Head of caudate nucleus (tissue), 42 donors: ENCODE data around the gene MAML2.

Experiments
- DNase-seq, 42 donors: peaks; one replicate each; pipeline versions ENCODE4 v3.0.0 to v3.0.0-alpha.2; 2020 to 2021; ENCODE audit warnings: mixed read lengths in 7 of 42
- intact Hi-C: fragments of 100-400 bp; cut with DNase I; formaldehyde crosslinking; loops from one replicate; pipeline ENCODE4 v1.15.0; 2022

The MAML2 gene

DNA sequence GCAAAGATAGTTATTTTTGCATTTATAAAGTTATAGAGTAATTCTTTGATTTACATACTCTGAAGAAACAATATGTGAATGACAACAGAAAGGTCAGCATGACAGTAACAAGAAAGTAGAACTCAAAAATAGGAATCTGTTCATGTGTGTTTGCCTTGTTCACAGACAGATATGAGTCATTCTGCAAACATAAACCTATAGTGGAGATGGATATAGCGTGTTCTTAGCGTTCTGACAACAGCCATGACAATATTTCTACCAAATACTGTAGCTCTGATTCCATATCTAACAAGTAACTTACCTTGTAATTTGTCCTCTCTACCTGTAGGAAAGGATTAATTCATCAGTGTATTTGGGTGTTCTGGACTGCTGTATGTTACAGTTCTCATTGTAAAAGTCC lies 210.6 kb downstream of the MAML2 start:
- intact Hi-C loops, result no loop called here

DNA sequence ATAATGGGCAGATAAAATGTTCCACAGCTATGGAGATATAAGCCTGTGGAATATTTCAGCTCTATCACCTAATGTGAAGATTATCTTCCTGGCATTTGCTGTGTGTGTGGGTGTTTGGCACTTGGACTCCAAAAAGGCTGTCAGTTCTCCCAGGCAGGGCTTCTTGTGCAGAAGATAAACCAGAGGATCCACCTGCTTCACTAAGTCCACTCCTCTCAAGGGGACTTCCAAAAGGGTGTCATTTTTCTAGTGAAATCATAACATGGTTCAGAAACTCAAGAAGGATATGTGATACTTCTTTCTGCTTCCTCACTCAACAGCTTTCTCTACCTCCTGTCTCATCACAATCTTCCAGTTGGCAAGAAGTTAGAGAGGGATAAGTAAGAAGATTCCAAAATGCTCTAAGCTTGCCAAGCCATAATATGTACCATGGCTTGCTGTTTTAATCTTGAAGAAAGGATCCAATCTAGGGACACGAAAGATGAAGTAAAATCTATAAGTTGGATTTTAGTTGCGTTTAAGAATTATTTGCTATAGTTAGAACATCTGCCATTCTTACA lies 212.9 kb downstream of the MAML2 start:
- intact Hi-C loops, result no loop called here

More for the DNA sequence above, 210.6 kb downstream of the MAML2 start:
- DNase-seq, result no peak

DNA sequence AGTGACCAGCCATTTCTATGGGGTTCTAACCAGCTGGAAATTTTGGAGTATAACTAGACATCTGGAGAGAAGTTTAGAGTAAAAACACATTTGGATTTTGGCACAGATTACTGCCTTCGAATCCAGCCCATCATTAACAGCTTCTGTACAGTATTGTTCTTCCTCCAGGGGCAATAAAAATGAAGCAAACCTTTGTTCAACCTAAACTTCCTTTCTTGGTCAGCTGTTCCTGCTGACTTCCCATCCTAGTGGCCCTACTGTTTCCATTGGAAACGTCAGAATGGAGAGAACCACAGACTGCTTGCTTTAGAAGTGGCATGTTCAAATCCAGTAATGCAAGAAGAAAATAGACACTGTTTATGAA lies 215.4 kb downstream of the MAML2 start:
- DNase-seq, result no peak
- intact Hi-C loops, result no loop called here

More for the DNA sequence above, 212.9 kb downstream of the MAML2 start:
- DNase-seq, result no peak

DNA sequence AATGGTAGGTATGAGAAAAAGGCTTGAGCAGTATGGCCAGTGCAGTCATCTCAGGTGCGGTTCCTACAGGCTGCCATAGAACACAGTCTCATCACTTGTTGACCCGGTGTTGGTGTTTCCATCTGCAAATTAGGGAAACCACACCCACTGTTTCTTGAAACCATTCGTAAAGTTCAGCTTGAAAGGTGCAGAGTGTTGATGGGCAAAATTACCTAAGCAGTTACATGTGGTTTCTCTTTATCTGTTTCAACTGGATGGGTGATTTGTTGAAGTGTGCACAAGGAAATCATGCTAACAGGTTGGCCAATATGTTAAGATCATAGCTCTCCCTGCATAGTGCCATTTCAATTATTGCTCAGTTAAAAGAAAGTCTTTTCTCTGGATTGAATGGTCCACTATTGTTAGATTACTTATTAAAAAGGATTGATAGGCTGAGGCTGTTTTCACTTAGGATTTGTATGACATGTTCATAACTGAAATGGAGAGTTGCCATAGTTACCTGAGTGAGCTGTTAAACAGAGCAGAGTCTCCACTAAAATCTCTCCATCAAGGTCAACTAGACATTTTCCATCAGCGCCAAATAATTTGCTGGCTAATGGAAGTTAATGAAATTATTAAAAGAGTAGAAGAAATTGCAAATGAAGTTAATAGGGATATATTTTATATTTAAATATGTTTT lies 215.9 kb downstream of the MAML2 start:
- intact Hi-C loops, result no loop called here
- no peak for DNase-seq

GRCh38 chr11:96125400-96125799 lies 217.6 kb downstream of the MAML2 start:
- DNase-seq, result no peak
- intact Hi-C loops, result no loop called here

GRCh38 chr11:96124155-96124554 lies 218.8 kb downstream of the MAML2 start:
- intact Hi-C loops, result no loop called here
- DNase-seq, result no peak

- no peak for DNase-seq
- intact Hi-C loops, result no loop called here
Observed at GRCh38 chr11:96123301-96123700, 219.7 kb downstream of the MAML2 start.

- DNase-seq, result no peak
- intact Hi-C loops, result no loop called here
Observed at GRCh38 chr11:96122601-96123074, 220.4 kb downstream of the MAML2 start.

DNA sequence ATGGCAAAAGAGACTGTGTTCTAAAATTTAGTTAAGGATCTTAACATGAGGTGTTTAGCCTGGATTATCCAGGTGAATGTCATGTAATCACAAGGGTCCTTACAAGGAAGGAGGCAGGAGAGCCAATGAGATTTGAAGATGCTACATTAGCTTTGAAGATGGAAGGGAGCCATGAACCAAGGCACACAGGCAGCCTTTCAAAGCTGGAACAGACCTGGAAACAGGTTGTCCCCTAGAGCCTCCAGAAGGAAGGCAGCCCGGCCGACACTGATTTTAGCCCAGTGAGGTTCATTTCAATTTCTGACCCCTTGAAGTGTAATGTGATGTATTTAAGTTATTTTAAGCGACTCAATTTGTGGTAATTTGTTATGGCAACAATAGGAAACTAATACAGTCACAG lies 223.8 kb downstream of the MAML2 start:
- intact Hi-C loops, result no loop called here
- DNase-seq, result no peak

GRCh38 chr11:96116376-96116775 lies 226.6 kb downstream of the MAML2 start:
- intact Hi-C loops, result no loop called here
- no peak for DNase-seq

GRCh38 chr11:96114178-96115064 lies 228.6 kb downstream of the MAML2 start:
- no peak for DNase-seq
- intact Hi-C loops, result no loop called here

DNA sequence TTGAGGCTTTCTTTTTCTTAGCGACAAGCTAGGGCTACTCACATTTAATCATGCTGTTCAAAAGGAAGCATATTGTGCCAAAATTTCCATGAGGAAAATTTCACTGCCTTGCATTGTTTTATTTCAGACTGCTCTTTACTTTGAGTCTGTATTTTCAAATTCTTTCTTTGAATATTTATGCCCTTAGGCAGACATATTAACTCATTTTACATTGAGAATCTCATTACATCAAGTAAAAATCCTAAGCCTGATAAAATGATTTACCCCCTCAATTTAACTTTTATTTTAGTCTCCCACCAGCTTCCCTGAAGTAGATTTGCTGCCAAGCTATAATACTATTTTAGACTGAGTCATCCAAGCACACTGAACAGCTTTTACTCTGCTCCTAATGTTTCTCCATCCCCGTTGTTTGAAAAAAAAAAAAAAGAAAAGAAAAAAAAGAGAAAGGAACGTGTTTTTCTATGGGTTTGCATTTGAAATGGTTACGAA lies 229.8 kb downstream of the MAML2 start:
- no peak for DNase-seq
- intact Hi-C loops, result no loop called here

- intact Hi-C loops, result no loop called here
- no peak for DNase-seq
Observed at GRCh38 chr11:96112192-96113128, 230.5 kb downstream of the MAML2 start.

DNA sequence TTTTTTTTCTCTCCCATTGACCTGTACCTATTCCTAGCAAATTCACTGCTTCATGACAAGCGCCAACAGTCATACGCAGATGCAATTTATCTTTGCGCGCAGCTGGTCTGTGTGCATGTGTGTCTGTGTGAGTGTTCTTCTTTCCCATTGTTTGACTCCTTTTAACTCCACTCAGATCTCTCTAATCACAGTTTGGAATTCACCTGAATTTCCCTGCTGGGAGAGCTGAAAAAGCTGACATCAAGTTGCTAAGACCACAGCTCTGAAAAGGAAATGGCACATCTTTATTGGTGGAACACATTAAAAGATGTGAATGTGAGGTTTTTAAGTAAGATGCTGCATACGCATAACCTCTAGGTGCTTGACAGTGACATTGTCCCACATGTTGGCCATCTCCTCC lies 231.7 kb downstream of the MAML2 start:
- no peak for DNase-seq
- intact Hi-C loops, result no loop called here

DNA sequence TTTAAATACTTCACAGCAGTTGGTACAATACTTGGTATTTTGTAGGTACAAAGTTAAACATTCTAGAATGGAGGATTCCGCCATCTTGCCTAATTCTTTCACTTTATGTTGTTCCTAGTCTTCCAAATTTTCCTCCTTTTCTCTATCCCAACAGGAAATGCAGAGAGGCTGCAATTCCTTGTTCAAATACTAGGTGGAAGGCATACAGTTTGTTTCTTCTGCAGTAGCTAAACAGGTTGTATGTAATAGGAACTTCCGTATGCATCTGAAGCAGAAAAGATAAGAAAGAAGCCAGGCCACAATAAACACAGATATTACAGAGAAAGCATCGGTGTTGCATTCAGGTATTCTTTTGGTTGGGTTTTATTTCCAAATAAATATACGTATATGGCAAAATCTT lies 232.7 kb downstream of the MAML2 start:
- no peak for DNase-seq
- intact Hi-C loops, result no loop called here

DNA sequence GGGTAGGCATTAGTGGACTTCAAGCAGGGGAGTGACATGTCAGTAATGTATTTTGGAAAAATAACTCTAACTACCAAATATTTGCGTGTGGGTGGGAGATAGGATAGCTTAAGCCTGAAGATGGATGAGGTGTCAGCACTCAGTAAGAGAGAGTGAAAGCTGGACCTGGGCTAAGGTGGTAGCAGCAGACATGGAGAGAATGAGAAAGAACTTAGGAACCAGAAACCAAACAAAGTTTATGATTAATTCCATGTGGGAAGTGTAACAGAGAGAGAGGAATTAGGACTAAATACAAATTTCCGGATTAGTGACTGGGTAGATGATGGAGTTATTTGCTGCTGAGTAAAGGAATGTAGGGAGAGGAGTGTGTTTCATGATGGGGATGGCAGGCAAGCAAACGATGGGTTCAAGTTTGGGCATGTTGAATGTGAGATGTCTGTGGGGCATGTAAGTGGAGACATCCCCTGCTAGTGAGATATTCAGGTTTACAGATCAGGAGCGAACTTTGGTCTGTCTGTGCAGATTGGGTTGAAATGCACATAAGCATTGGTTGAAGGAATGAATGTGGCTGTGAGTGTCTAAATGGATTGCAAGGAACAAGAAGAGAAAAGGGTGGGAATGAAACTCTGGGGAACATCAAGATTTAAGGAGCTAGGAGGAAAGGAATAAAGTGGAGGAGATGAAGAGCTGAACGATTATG lies 233.5 kb downstream of the MAML2 start:
- no peak for DNase-seq
- intact Hi-C loops, result no loop called here

DNA sequence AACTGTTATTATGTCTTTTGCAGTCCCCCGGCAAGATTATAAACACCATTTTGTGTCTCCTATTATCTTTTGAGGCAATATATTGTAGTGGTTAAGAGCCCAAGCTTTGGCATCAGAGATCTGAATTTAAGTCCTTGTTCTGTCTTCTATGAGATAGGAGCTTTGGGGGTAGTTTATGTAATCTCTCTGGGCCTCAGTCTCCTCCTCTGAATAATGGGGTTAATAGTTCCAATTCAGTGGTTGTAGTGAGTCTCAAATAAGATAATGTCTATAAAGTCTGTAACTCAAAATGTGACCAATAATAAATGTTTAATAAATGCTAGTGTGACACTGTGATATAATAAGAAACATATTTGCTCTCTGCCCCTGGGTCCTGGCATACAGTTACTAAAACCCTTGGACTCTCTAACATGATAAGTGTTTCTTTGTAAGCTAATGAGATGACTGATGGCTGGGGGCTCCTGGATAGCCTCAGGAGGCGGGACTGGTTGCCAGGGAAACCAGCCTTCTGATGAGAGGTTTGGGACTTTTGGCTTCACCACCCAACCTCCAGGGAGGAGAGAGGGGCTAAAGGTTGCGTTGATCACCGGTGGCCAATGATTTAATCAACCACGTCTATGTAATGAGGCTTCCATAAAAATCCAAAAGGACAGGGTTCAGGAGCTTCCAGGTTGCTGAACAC lies 235.7 kb downstream of the MAML2 start:
- no peak for DNase-seq
- intact Hi-C loops, result no loop called here

DNA sequence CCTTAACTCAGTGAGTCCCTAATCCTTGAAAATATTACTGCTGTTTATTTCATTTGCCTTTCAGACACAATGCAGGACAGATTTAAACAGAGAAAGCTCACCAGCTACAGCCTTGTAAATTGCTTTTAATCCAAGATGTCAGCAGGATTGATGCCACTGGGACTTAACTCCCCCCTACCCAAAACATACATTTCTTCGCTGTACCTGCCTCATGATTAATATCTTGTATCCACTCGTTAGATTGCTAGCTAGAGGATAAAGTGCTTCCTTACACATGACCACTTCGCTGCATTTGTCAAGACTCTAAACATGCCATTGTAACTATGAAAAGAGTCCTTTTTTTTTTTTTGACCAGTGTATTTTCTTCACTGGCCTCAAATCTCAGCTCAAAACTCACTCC lies 236.3 kb downstream of the MAML2 start:
- intact Hi-C loops, result no loop called here

More for the DNA sequence above, 236.3 kb downstream of the MAML2 start:
- no peak for DNase-seq
